ENCODE measurements around the gene CARM1. TPM values are rescaled to one million over a fixed set of nuclear protein-coding genes. Genes with fewer than 3 reads are reported as not detected.
A peak's percentile ranks its signal among the peaks of the same experiment; 100 is the strongest.

CARM1 gene
- total RNA-seq, 1 donor from 2014 or later = 93.7 TPM

- intact Hi-C loops (cut with micrococcal nuclease) = no loop called here
- Mint-ChIP-seq H3K9me3 (no peaks in the 10 kb centered on the region), H3K27me3 (no peaks in the 10 kb centered on the region), H3K4me1 (peaks cover 11% of the 10 kb centered on the region), H3K4me3 (no peak overlapping the region), H3K36me3 (ENCODE audit: low read depth) (no peaks in the 10 kb centered on the region), H3K27ac (no peak overlapping the region)
- DNase-seq = no peak
Observed at GRCh38 chr19:10892256-10892655, 20.9 kb downstream of the CARM1 start.

- Mint-ChIP-seq H3K27ac (no peak overlapping the region), H3K4me3 (no peak overlapping the region), H3K36me3 (ENCODE audit: low read depth) (no peaks in the 10 kb centered on the region), H3K27me3 (no peaks in the 10 kb centered on the region), H3K4me1 (peaks cover 11% of the 10 kb centered on the region), H3K9me3 (no peaks in the 10 kb centered on the region)
- DNase-seq = no peak
- intact Hi-C loops (cut with micrococcal nuclease) = no loop called here
Observed at GRCh38 chr19:10894911-10895213, 23.5 kb downstream of the CARM1 start.

- intact Hi-C loops (cut with micrococcal nuclease) = no loop called here
- Mint-ChIP-seq H3K9me3 (no peaks in the 10 kb centered on the region), H3K27me3 (no peaks in the 10 kb centered on the region), H3K36me3 (ENCODE audit: low read depth) (no peaks in the 10 kb centered on the region), H3K27ac (no peak overlapping the region), H3K4me3 (no peak overlapping the region), H3K4me1 (peaks cover 13% of the 10 kb centered on the region)
- no peak for DNase-seq
Observed at GRCh38 chr19:10895363-10895762, 24.0 kb downstream of the CARM1 start.

- Mint-ChIP-seq H3K4me1 (peaks cover 13% of the 10 kb centered on the region), H3K27ac (peak overlapping the region; percentile 27), H3K9me3 (no peaks in the 10 kb centered on the region), H3K27me3 (no peaks in the 10 kb centered on the region), H3K4me3 (no peak overlapping the region), H3K36me3 (ENCODE audit: low read depth) (no peaks in the 10 kb centered on the region)
- no peak for DNase-seq
- intact Hi-C loops (cut with micrococcal nuclease) = no loop called here
Observed at GRCh38 chr19:10895920-10896319, 24.6 kb downstream of the CARM1 start.

GRCh38 chr19:10896851-10897526 is 25.6 kb downstream of the CARM1 start:
- peak; percentile 67 for DNase-seq
- Mint-ChIP-seq H3K9me3 (no peaks in the 10 kb centered on the region), H3K27ac (no peak overlapping the region), H3K4me3 (no peak overlapping the region), H3K27me3 (no peaks in the 10 kb centered on the region), H3K4me1 (peaks cover 13% of the 10 kb centered on the region), H3K36me3 (ENCODE audit: low read depth) (no peaks in the 10 kb centered on the region)
- intact Hi-C loops (cut with micrococcal nuclease) = no loop called here

- Mint-ChIP-seq H3K4me3 (no peak overlapping the region), H3K36me3 (ENCODE audit: low read depth) (peaks cover 4% of the 10 kb centered on the region), H3K27ac (no peak overlapping the region), H3K9me3 (peaks cover 4% of the 10 kb centered on the region), H3K27me3 (no peaks in the 10 kb centered on the region), H3K4me1 (peaks cover 17% of the 10 kb centered on the region)
- intact Hi-C loops (cut with micrococcal nuclease) = no loop called here
- DNase-seq = no peak
Observed at GRCh38 chr19:10898633-10899032, 27.3 kb downstream of the CARM1 start.

GRCh38 chr19:10899151-10899653 is 27.8 kb downstream of the CARM1 start:
- Mint-ChIP-seq H3K27ac (no peak overlapping the region), H3K4me3 (no peak overlapping the region), H3K9me3 (peaks cover 4% of the 10 kb centered on the region), H3K4me1 (peaks cover 17% of the 10 kb centered on the region), H3K27me3 (no peaks in the 10 kb centered on the region), H3K36me3 (ENCODE audit: low read depth) (peaks cover 4% of the 10 kb centered on the region)
- intact Hi-C loops (cut with micrococcal nuclease) = no loop called here
- DNase-seq = no peak

GRCh38 chr19:10907925-10908324 is 36.6 kb downstream of the CARM1 start:
- intact Hi-C loops (cut with micrococcal nuclease) = no loop called here
- no peak overlapping the region for H3K4me3 Mint-ChIP-seq
- H3K9me3 Mint-ChIP-seq = peaks cover 3% of the 10 kb centered on the region
- no peak overlapping the region for H3K27ac Mint-ChIP-seq
- peaks cover 2% of the 10 kb centered on the region for H3K4me1 Mint-ChIP-seq
- peaks cover 18% of the 10 kb centered on the region for H3K36me3 Mint-ChIP-seq (ENCODE audit: low read depth)
- DNase-seq = no peak
- H3K27me3 Mint-ChIP-seq = no peaks in the 10 kb centered on the region

GRCh38 chr19:10908380-10908960 is 37.1 kb downstream of the CARM1 start:
- no peaks in the 10 kb centered on the region for H3K4me1 Mint-ChIP-seq
- H3K4me3 Mint-ChIP-seq = no peak overlapping the region
- no peak overlapping the region for H3K27ac Mint-ChIP-seq
- no peaks in the 10 kb centered on the region for H3K27me3 Mint-ChIP-seq
- no peak for DNase-seq
- intact Hi-C loops (cut with micrococcal nuclease) = no loop called here
- peaks cover 17% of the 10 kb centered on the region for H3K36me3 Mint-ChIP-seq (ENCODE audit: low read depth)
- H3K9me3 Mint-ChIP-seq = no peaks in the 10 kb centered on the region

GRCh38 chr19:10911579-10912363 is 40.4 kb downstream of the CARM1 start:
- intact Hi-C loops (cut with micrococcal nuclease) = no loop called here
- H3K4me1 Mint-ChIP-seq = no peaks in the 10 kb centered on the region
- H3K36me3 Mint-ChIP-seq (ENCODE audit: low read depth) = peaks cover 23% of the 10 kb centered on the region
- no peak overlapping the region for H3K4me3 Mint-ChIP-seq
- DNase-seq = no peak
- no peaks in the 10 kb centered on the region for H3K9me3 Mint-ChIP-seq
- no peak overlapping the region for H3K27ac Mint-ChIP-seq
- no peaks in the 10 kb centered on the region for H3K27me3 Mint-ChIP-seq

- H3K4me3 Mint-ChIP-seq = no peak overlapping the region
- H3K9me3 Mint-ChIP-seq = no peaks in the 10 kb centered on the region
- H3K27ac Mint-ChIP-seq = no peak overlapping the region
- H3K36me3 Mint-ChIP-seq (ENCODE audit: low read depth) = peaks cover 24% of the 10 kb centered on the region
- H3K27me3 Mint-ChIP-seq = no peaks in the 10 kb centered on the region
- intact Hi-C loops (cut with micrococcal nuclease) = no loop called here
- no peaks in the 10 kb centered on the region for H3K4me1 Mint-ChIP-seq
- DNase-seq = no peak
Observed at GRCh38 chr19:10912619-10913018, 41.3 kb downstream of the CARM1 start.

GRCh38 chr19:10913716-10914340 is 42.5 kb downstream of the CARM1 start:
- H3K27me3 Mint-ChIP-seq = no peaks in the 10 kb centered on the region
- peaks cover 18% of the 10 kb centered on the region for H3K36me3 Mint-ChIP-seq (ENCODE audit: low read depth)
- no peak overlapping the region for H3K4me3 Mint-ChIP-seq
- H3K27ac Mint-ChIP-seq = no peak overlapping the region
- no peak for DNase-seq
- H3K9me3 Mint-ChIP-seq = no peaks in the 10 kb centered on the region
- H3K4me1 Mint-ChIP-seq = no peaks in the 10 kb centered on the region
- intact Hi-C loops (cut with micrococcal nuclease) = no loop called here

- DNase-seq = no peak
- H3K4me1 Mint-ChIP-seq = no peaks in the 10 kb centered on the region
- H3K27ac Mint-ChIP-seq = no peak overlapping the region
- intact Hi-C loops (cut with micrococcal nuclease) = no loop called here
- peaks cover 14% of the 10 kb centered on the region for H3K36me3 Mint-ChIP-seq (ENCODE audit: low read depth)
- H3K9me3 Mint-ChIP-seq = no peaks in the 10 kb centered on the region
- no peak overlapping the region for H3K4me3 Mint-ChIP-seq
- H3K27me3 Mint-ChIP-seq = no peaks in the 10 kb centered on the region
Observed at GRCh38 chr19:10915130-10916091, 44.1 kb downstream of the CARM1 start.

Measured in activated CD4-positive, alpha-beta T cell treated with anti-CD3 and anti-CD28 coated beads, Interleukin-2, amount 10 ng/mL, durations not matched to agents 24 days and 14 days (primary cell).